ENCODE results near the gene TMC8.
A peak's percentile ranks its signal among the peaks of the same experiment; 100 is the strongest.

Gene TMC8

GRCh38 chr17:78163881-78164747 lies 33.5 kb downstream of the TMC8 start:
- no peaks in the 10 kb centered on the region for H3K36me3 ChIP-seq (ENCODE audit: control insufficient read depth in 1 of 2, insufficient read depth in 2 of 2, low read depth in 1 of 2, low read length in 2 of 2)
- H4K8ac ChIP-seq (ENCODE audit: low read length) = peak overlapping the region; percentile 31
- H3K4me2 ChIP-seq (ENCODE audit: low read length, poor library complexity, severe bottlenecking) = no peak overlapping the region
- H3K4me1 ChIP-seq (ENCODE audit: control insufficient read depth, insufficient read depth, low read depth, low read length) = peaks cover 5% of the 10 kb centered on the region
- no peaks in the 10 kb centered on the region for H3K79me1 ChIP-seq (replicated peaks; ENCODE audit: low read length, poor library complexity, severe bottlenecking)
- no peak overlapping the region for H2AK5ac ChIP-seq (ENCODE audit: low read length, severe bottlenecking)
- H3K9me3 ChIP-seq (ENCODE audit: control insufficient read depth, low read length) = no peaks in the 10 kb centered on the region
- H2AFZ ChIP-seq (ENCODE audit: low read depth, low read length) = no peak overlapping the region
- peak overlapping the region; percentile 36 for H4K91ac ChIP-seq (ENCODE audit: low read length)
- H3K4ac ChIP-seq (ENCODE audit: low read depth in 1 of 2, low read length in 2 of 2) = no peak overlapping the region
- H2BK12ac ChIP-seq (ENCODE audit: low read length in 2 of 2) = no peak overlapping the region
- no peak overlapping the region for H3K27ac ChIP-seq (ENCODE audit: low read length, poor library complexity, severe bottlenecking)
- no peak overlapping the region for H3K18ac ChIP-seq (ENCODE audit: low read depth in 1 of 2, low read length in 2 of 2)
- no peak overlapping the region for H2BK5ac ChIP-seq (ENCODE audit: low read depth, low read length, poor library complexity, severe bottlenecking)
- 88% methylated on average over 22 of the region's 22 CpGs for WGBS
- peak overlapping the region; percentile 20 for H2BK15ac ChIP-seq (ENCODE audit: low read depth, poor library complexity, severe bottlenecking)
- H3K9ac ChIP-seq (ENCODE audit: low read length) = no peak overlapping the region
- DNase-seq = no peak
- no peak overlapping the region for H3K4me3 ChIP-seq (ENCODE audit: insufficient read depth in 1 of 2, low read depth in 1 of 2, low read length in 2 of 2)
- H2BK120ac ChIP-seq (ENCODE audit: low read depth, low read length) = no peak overlapping the region
- H3K14ac ChIP-seq (ENCODE audit: low read length in 2 of 2) = no peak overlapping the region
- H3K23ac ChIP-seq (ENCODE audit: low read length in 2 of 2) = no peak overlapping the region
- H3K27me3 ChIP-seq (ENCODE audit: control insufficient read depth in 1 of 2, insufficient read depth in 1 of 2, low read length in 2 of 2) = peaks cover 0 to 18% of the 10 kb centered on the region in 2 experiments

GRCh38 chr17:78164748-78165607 lies 34.4 kb downstream of the TMC8 start:
- Histone ChIP-seq H4K91ac (ENCODE audit: low read length) (no peak overlapping the region), H3K14ac (ENCODE audit: low read length in 2 of 2) (no peak overlapping the region), H2BK120ac (ENCODE audit: low read depth, low read length) (no peak overlapping the region), H3K9me3 (ENCODE audit: control insufficient read depth, low read length) (no peaks in the 10 kb centered on the region), H3K4me1 (ENCODE audit: control insufficient read depth, insufficient read depth, low read depth, low read length) (peaks cover 13% of the 10 kb centered on the region), H2AK5ac (ENCODE audit: low read length, severe bottlenecking) (no peak overlapping the region), H3K23ac (ENCODE audit: low read length in 2 of 2) (no peak overlapping the region), H2BK5ac (ENCODE audit: low read depth, low read length, poor library complexity, severe bottlenecking) (no peak overlapping the region), H2BK12ac (ENCODE audit: low read length in 2 of 2) (no peak overlapping the region), H3K27me3 (ENCODE audit: control insufficient read depth in 1 of 2, insufficient read depth in 1 of 2, low read length in 2 of 2) (peaks cover 0 to 27% of the 10 kb centered on the region in 2 experiments), H3K36me3 (ENCODE audit: control insufficient read depth in 1 of 2, insufficient read depth in 2 of 2, low read depth in 1 of 2, low read length in 2 of 2) (no peaks in the 10 kb centered on the region), H2AFZ (ENCODE audit: low read depth, low read length) (no peak overlapping the region), H2BK15ac (ENCODE audit: low read depth, poor library complexity, severe bottlenecking) (no peak overlapping the region), H3K79me1 (replicated peaks; ENCODE audit: low read length, poor library complexity, severe bottlenecking) (no peaks in the 10 kb centered on the region), H3K4me2 (ENCODE audit: low read length, poor library complexity, severe bottlenecking) (no peak overlapping the region), H3K27ac (ENCODE audit: low read length, poor library complexity, severe bottlenecking) (no peak overlapping the region), H3K18ac (ENCODE audit: low read depth in 1 of 2, low read length in 2 of 2) (no peak overlapping the region), H3K9ac (ENCODE audit: low read length) (no peak overlapping the region), H4K8ac (ENCODE audit: low read length) (no peak overlapping the region), H3K4ac (ENCODE audit: low read depth in 1 of 2, low read length in 2 of 2) (no peak overlapping the region), H3K4me3 (ENCODE audit: insufficient read depth in 1 of 2, low read depth in 1 of 2, low read length in 2 of 2) (no peak overlapping the region)
- no peak for DNase-seq
- 95% methylated on average over 14 of the region's 16 CpGs for WGBS

- Histone ChIP-seq H3K23ac (ENCODE audit: low read length in 2 of 2) (no peak overlapping the region), H3K18ac (ENCODE audit: low read depth in 1 of 2, low read length in 2 of 2) (no peak overlapping the region), H4K91ac (ENCODE audit: low read length) (no peak overlapping the region), H3K79me1 (replicated peaks; ENCODE audit: low read length, poor library complexity, severe bottlenecking) (peaks cover 3% of the 10 kb centered on the region), H3K4me2 (ENCODE audit: low read length, poor library complexity, severe bottlenecking) (no peak overlapping the region), H3K36me3 (ENCODE audit: control insufficient read depth in 1 of 2, insufficient read depth in 2 of 2, low read depth in 1 of 2, low read length in 2 of 2) (peaks cover 0 to 10% of the 10 kb centered on the region in 2 experiments), H2BK5ac (ENCODE audit: low read depth, low read length, poor library complexity, severe bottlenecking) (no peak overlapping the region), H3K27ac (ENCODE audit: low read length, poor library complexity, severe bottlenecking) (no peak overlapping the region), H3K4me3 (ENCODE audit: insufficient read depth in 1 of 2, low read depth in 1 of 2, low read length in 2 of 2) (no peak overlapping the region), H3K9me3 (ENCODE audit: control insufficient read depth, low read length) (no peaks in the 10 kb centered on the region), H2BK15ac (ENCODE audit: low read depth, poor library complexity, severe bottlenecking) (peak overlapping the region; percentile 13), H2AFZ (ENCODE audit: low read depth, low read length) (no peak overlapping the region), H3K4me1 (ENCODE audit: control insufficient read depth, insufficient read depth, low read depth, low read length) (peaks cover 14% of the 10 kb centered on the region), H2BK120ac (ENCODE audit: low read depth, low read length) (no peak overlapping the region), H3K14ac (ENCODE audit: low read length in 2 of 2) (no peak overlapping the region), H4K8ac (ENCODE audit: low read length) (no peak overlapping the region), H3K4ac (ENCODE audit: low read depth in 1 of 2, low read length in 2 of 2) (no peak overlapping the region), H3K9ac (ENCODE audit: low read length) (no peak overlapping the region), H3K27me3 (ENCODE audit: control insufficient read depth in 1 of 2, insufficient read depth in 1 of 2, low read length in 2 of 2) (peaks cover 0 to 28% of the 10 kb centered on the region in 2 experiments), H2BK12ac (ENCODE audit: low read length in 2 of 2) (no peak overlapping the region), H2AK5ac (ENCODE audit: low read length, severe bottlenecking) (no peak overlapping the region)
- no peak for DNase-seq
- WGBS = 53% methylated on average over 2 of the region's 6 CpGs
These were observed 35.8 kb downstream of the TMC8 start for GRCh38 chr17:78166416-78166815.

Measured in mesenchymal stem cell (in vitro differentiated cells and primary cell).